Trophoblast cell (in vitro differentiated cells and primary cell): ENCODE results near the gene PLEKHM2.

Source experiments
- DNase-seq, 2 donors: peaks; one replicate each; pipeline ENCODE4 v3.0.0-alpha.2; 2016
- H2AFZ ChIP-seq: 2 replicates; pipeline ENCODE4 v1.6.1; 2013; ENCODE audit warnings: low read length, moderate library complexity, mild to moderate bottlenecking; ENCODE audit not compliant: insufficient read depth, poor library complexity
- H2AK5ac ChIP-seq: 2 replicates; pipeline ENCODE4 v1.6.1; 2013; ENCODE audit warnings: mild to moderate bottlenecking, low read length
- H2BK120ac ChIP-seq: 2 replicates; pipeline ENCODE4 v1.6.1; 2013; ENCODE audit warnings: low read length, mild to moderate bottlenecking, moderate library complexity; ENCODE audit not compliant: insufficient read depth, poor library complexity
- H2BK12ac ChIP-seq: 2 replicates; pipeline ENCODE4 v1.6.1; 2013; ENCODE audit warnings: mild to moderate bottlenecking, low read length, moderate library complexity
- H2BK5ac ChIP-seq: 2 replicates; pipeline ENCODE4 v1.6.1; 2013; ENCODE audit warnings: low read length, low read depth, moderate library complexity, mild to moderate bottlenecking; ENCODE audit not compliant: poor library complexity
- H3K14ac ChIP-seq: 2 replicates; pipeline ENCODE4 v1.6.1; 2013; ENCODE audit warnings: mild to moderate bottlenecking, low read length
- H3K18ac ChIP-seq: 2 replicates; pipeline ENCODE4 v1.6.1; 2013; ENCODE audit warnings: mild to moderate bottlenecking, low read length
- H3K23ac ChIP-seq: 2 replicates; pipeline ENCODE4 v1.6.1; 2013; ENCODE audit warnings: low read length
- H3K27ac ChIP-seq: 2 replicates; pipeline ENCODE4 v1.5.1; 2013; ENCODE audit warnings: low read depth, mild to moderate bottlenecking, inconsistent platforms, low read length, moderate library complexity
- H3K27me3 ChIP-seq: 2 replicates; pipeline ENCODE4 v1.6.1; 2013; ENCODE audit warnings: inconsistent platforms, mild to moderate bottlenecking, low read length, moderate library complexity; ENCODE audit not compliant: insufficient read depth
- H3K36me3 ChIP-seq, 2 experiments: 1 replicate in 1 of 2; 2 replicates in 1 of 2; pipeline ENCODE4 v1.6.1; 2013; ENCODE audit warnings: low read length in 2 of 2, mild to moderate bottlenecking in 2 of 2, moderate library complexity in 1 of 2; ENCODE audit not compliant: insufficient read depth in 2 of 2, control insufficient read depth in 1 of 2
- H3K4ac ChIP-seq: 2 replicates; pipeline ENCODE4 v1.6.1; 2013; ENCODE audit warnings: low read depth, mild to moderate bottlenecking, low read length, moderate library complexity
- H3K4me1 ChIP-seq, 2 experiments: 1 replicate in 1 of 2; 2 replicates in 1 of 2; pipeline ENCODE4 v1.6.1; 2013; ENCODE audit warnings: low read length in 2 of 2, mild to moderate bottlenecking in 2 of 2, moderate library complexity in 1 of 2; ENCODE audit not compliant: insufficient read depth in 2 of 2, control insufficient read depth in 1 of 2
- H3K4me2 ChIP-seq: 2 replicates; pipeline ENCODE4 v1.6.1; 2013; ENCODE audit warnings: inconsistent platforms, mild to moderate bottlenecking, low read length, moderate library complexity
- H3K4me3 ChIP-seq: 2 replicates; pipeline ENCODE4 v1.5.1; 2013; ENCODE audit warnings: mild to moderate bottlenecking, low read depth, low read length, inconsistent platforms
- H3K79me1 ChIP-seq: one replicate; pipeline ENCODE4 v1.6.1; 2013; ENCODE audit warnings: low read length
- H3K79me2 ChIP-seq: 2 replicates; pipeline ENCODE4 v1.6.1; 2013; ENCODE audit warnings: low read length, mild to moderate bottlenecking; ENCODE audit not compliant: control insufficient read depth, insufficient read depth, poor library complexity
- H3K9ac ChIP-seq: 2 replicates; pipeline ENCODE4 v1.6.1; 2013; ENCODE audit warnings: mild to moderate bottlenecking, low read length
- H3K9me3 ChIP-seq: 2 replicates; pipeline ENCODE4 v1.6.1; 2013; ENCODE audit warnings: low read depth, mild to moderate bottlenecking, control low read depth, inconsistent platforms, low read length; ENCODE audit not compliant: insufficient read depth
- H4K12ac ChIP-seq: 2 replicates; pipeline ENCODE4 v1.6.1; 2013; ENCODE audit warnings: low read depth, mild to moderate bottlenecking, low read length, moderate library complexity
- H4K8ac ChIP-seq: 2 replicates; pipeline ENCODE4 v1.6.1; 2013; ENCODE audit warnings: low read depth, mild to moderate bottlenecking, low read length, moderate library complexity
- H4K91ac ChIP-seq: one replicate; pipeline ENCODE4 v1.6.1; 2013; ENCODE audit warnings: low read depth, mild to moderate bottlenecking, low read length, moderate library complexity
- WGBS: extraction: QIAGEN DNeasy Blood & Tissue Kit; methylation state at CpG from one replicate; pipeline ENCODE4 v1.1.7; 2013; ENCODE audit warnings: missing lambda C conversion rate; ENCODE audit not compliant: insufficient read length, insufficient coverage; ENCODE audit errors: extremely low coverage; 5-methylcytosine and 5-hydroxymethylcytosine counted together

PLEKHM2 gene

DNA sequence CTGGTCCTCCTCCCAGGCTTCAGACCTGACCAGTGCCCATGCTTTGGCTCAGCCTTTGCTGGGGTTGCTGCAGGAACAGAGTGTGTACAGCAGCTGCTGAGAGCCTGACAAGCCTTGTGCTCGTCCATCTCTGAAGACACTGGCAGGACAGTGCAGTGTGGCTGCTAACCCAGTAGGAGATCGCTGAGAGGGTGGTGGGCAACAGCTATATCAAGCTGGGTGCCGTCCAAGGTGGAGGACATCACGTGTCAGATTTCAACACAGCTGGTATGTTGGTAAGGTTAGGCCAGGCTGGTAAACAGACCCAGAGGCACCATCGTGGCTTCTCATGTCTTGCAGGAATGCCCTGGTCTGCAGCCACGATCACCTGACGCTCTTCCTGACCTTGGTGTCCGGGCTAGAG, 34.1 kb downstream of the PLEKHM2 start:
- no peak overlapping the region for H3K18ac ChIP-seq
- H4K12ac ChIP-seq: no peak overlapping the region
- no peak overlapping the region for H2BK5ac ChIP-seq
- H4K8ac ChIP-seq: no peak overlapping the region
- no peak overlapping the region for H2BK12ac ChIP-seq
- H2AFZ ChIP-seq: no peak overlapping the region
- no peak for DNase-seq
- H3K4me2 ChIP-seq: no peak overlapping the region
- peaks cover 2% of the 10 kb centered on the region for H3K79me1 ChIP-seq
- H3K4me3 ChIP-seq: peak overlapping the region; percentile 18
- H3K14ac ChIP-seq: no peak overlapping the region
- H3K36me3 ChIP-seq: peaks cover 32 to 45% of the 10 kb centered on the region in 2 experiments
- no peak overlapping the region for H2BK120ac ChIP-seq
- H3K23ac ChIP-seq: no peak overlapping the region
- H3K9me3 ChIP-seq: no peaks in the 10 kb centered on the region
- H3K4me1 ChIP-seq: peaks cover 11 to 23% of the 10 kb centered on the region in 2 experiments
- H2AK5ac ChIP-seq: no peak overlapping the region
- no peak overlapping the region for H3K4ac ChIP-seq
- no peak overlapping the region for H4K91ac ChIP-seq
- no CpG with 5 or more reads among the region's 8 CpGs for WGBS
- no peak overlapping the region for H3K9ac ChIP-seq
- H3K27me3 ChIP-seq: no peaks in the 10 kb centered on the region
- no peak overlapping the region for H3K27ac ChIP-seq
- no peaks in the 10 kb centered on the region for H3K79me2 ChIP-seq

DNA sequence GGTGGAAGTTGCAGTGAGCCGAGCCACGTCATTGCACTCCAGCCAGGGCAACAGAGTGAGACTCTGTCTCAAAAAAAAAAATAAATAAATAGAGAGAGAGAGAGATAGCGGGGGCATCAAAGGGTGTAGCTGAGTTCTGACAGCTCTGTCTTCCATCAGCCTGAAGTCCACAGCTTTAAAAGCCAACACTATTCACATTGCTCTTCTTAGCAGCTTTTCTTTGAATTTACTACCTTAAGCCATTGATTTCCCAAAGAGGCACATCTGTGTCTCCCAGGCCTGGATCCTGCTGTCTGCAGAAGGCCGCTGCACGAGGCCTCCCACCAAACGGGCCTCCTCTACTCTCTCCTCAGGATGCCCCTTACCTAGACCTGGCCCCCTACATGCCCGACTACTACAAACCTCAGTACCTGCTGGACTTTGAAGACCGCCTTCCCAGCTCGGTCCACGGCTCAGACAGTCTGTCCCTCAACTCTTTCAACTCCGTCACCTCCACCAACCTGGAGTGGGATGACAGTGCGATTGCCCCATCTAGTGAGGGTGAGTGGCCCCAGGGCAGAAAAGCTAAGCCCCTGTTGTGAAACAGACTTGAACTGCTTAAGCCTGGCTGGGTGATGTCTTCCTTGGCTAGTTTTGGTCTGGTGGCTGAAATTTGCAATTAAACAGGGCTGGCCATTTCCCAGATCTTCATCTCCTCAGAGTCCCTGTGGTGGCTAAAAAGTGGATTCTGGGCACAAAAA, 35.4 kb downstream of the PLEKHM2 start:
- Histone ChIP-seq H4K12ac (no peak overlapping the region), H2BK5ac (no peak overlapping the region), H2BK120ac (no peak overlapping the region), H3K14ac (no peak overlapping the region), H3K4me3 (no peak overlapping the region), H3K9me3 (no peaks in the 10 kb centered on the region), H2BK12ac (no peak overlapping the region), H3K36me3 (peaks cover 32 to 45% of the 10 kb centered on the region in 2 experiments), H3K9ac (no peak overlapping the region), H3K4me1 (peaks cover 17 to 32% of the 10 kb centered on the region in 2 experiments), H3K18ac (no peak overlapping the region), H3K4ac (no peak overlapping the region), H2AK5ac (no peak overlapping the region), H3K23ac (no peak overlapping the region), H4K8ac (no peak overlapping the region), H3K4me2 (no peak overlapping the region), H3K27me3 (no peaks in the 10 kb centered on the region), H4K91ac (no peak overlapping the region), H2AFZ (no peak overlapping the region), H3K27ac (peak overlapping the region; percentile 0), H3K79me1 (peaks cover 2% of the 10 kb centered on the region), H3K79me2 (no peaks in the 10 kb centered on the region)
- peak; percentile 85 to 89 for DNase-seq
- no CpG with 5 or more reads among the region's 12 CpGs for WGBS

DNA sequence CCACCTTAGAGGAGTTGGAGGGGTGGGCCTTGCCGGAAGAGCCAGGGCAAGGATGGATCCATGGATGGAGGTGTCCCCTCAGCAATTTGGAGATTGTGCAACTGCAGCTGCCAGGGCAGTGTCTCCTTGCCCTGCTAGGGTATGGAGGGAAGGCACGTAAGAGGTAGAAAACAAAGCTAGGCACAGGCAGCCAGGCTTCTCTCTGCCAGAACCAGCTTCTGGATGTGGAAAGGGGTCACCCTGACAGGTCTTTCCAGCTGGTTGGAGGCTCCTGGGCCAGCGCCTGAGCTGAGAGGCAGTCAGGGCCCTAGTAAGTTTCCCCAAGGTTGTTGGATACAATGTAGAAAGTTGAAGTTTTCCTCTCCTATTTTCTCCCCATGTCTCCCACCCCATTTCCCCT, 36.7 kb downstream of the PLEKHM2 start:
- H3K4me1 ChIP-seq: peaks cover 30 to 45% of the 10 kb centered on the region in 2 experiments
- no peak overlapping the region for H3K14ac ChIP-seq
- no peak overlapping the region for H3K9ac ChIP-seq
- no peak overlapping the region for H3K27ac ChIP-seq
- no peak for DNase-seq
- WGBS: no CpG with 5 or more reads among the region's 3 CpGs
- H3K36me3 ChIP-seq: peaks cover 32 to 42% of the 10 kb centered on the region in 2 experiments
- no peak overlapping the region for H4K12ac ChIP-seq
- no peak overlapping the region for H3K4ac ChIP-seq
- H3K18ac ChIP-seq: no peak overlapping the region
- no peak overlapping the region for H2BK5ac ChIP-seq
- no peaks in the 10 kb centered on the region for H3K79me2 ChIP-seq
- peaks cover 6% of the 10 kb centered on the region for H3K79me1 ChIP-seq
- no peaks in the 10 kb centered on the region for H3K27me3 ChIP-seq
- no peak overlapping the region for H3K4me2 ChIP-seq
- H3K23ac ChIP-seq: no peak overlapping the region
- H2BK12ac ChIP-seq: no peak overlapping the region
- H2AFZ ChIP-seq: no peak overlapping the region
- no peak overlapping the region for H4K8ac ChIP-seq
- no peak overlapping the region for H2BK120ac ChIP-seq
- H3K9me3 ChIP-seq: no peaks in the 10 kb centered on the region
- H2AK5ac ChIP-seq: no peak overlapping the region
- no peak overlapping the region for H4K91ac ChIP-seq
- H3K4me3 ChIP-seq: no peak overlapping the region

DNA sequence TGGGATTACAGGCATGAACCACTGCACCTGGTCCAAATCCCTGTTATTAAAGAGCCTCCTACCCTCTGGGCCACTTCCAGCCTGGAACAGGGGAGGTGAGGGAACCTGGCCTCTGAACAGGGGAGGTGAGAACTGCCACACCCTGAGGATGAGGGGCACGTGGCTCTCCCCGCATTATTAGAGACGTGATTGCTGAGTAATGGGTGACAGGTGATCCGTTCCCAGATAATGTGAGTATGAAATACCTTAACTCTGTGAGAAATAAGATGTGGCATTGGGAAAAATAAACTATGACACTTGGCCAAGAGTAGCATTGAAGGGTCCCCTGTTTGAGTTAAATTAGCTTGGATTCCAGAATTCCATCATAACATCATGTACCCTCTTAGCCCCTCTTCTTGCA, 38.3 kb downstream of the PLEKHM2 start:
- no peak overlapping the region for H2BK5ac ChIP-seq
- H4K8ac ChIP-seq: no peak overlapping the region
- H2AFZ ChIP-seq: no peak overlapping the region
- no peak overlapping the region for H3K9ac ChIP-seq
- H3K4me1 ChIP-seq: peaks cover 40 to 52% of the 10 kb centered on the region in 2 experiments
- no peak overlapping the region for H3K23ac ChIP-seq
- H3K9me3 ChIP-seq: no peaks in the 10 kb centered on the region
- peak; percentile 45 to 58 for DNase-seq
- no peaks in the 10 kb centered on the region for H3K79me2 ChIP-seq
- no peaks in the 10 kb centered on the region for H3K27me3 ChIP-seq
- WGBS: no CpG with 5 or more reads among the region's 4 CpGs
- H3K79me1 ChIP-seq: peaks cover 7% of the 10 kb centered on the region
- no peak overlapping the region for H2AK5ac ChIP-seq
- no peak overlapping the region for H2BK12ac ChIP-seq
- no peak overlapping the region for H3K14ac ChIP-seq
- H3K36me3 ChIP-seq: peaks cover 33 to 42% of the 10 kb centered on the region in 2 experiments
- peak overlapping the region; percentile 2 for H4K91ac ChIP-seq
- no peak overlapping the region for H3K4ac ChIP-seq
- H4K12ac ChIP-seq: no peak overlapping the region
- H3K27ac ChIP-seq: no peak overlapping the region
- H3K18ac ChIP-seq: no peak overlapping the region
- H3K4me3 ChIP-seq: no peak overlapping the region
- no peak overlapping the region for H2BK120ac ChIP-seq
- H3K4me2 ChIP-seq: no peak overlapping the region
